GM23248 (cell line): Measurements from ENCODE around the gene NR2F1. TPM values are rescaled to one million over a fixed set of nuclear protein-coding genes. Genes with fewer than 3 reads are reported as not detected.

Source experiments
- DNase-seq: peaks from one replicate; pipeline ENCODE4 v3.0.0-alpha.2; 2015
- H2AFZ ChIP-seq: fragments of 200-600 bp; sonication (generic); 2 replicates; pipeline ENCODE4 v1.6.1; 2016; ENCODE audit warnings: antibody characterized with exemption
- H3F3A ChIP-seq: fragments of 200-600 bp; sonication (generic); 2 replicates; pipeline ENCODE4 v1.6.1; 2016; ENCODE audit warnings: mild to moderate bottlenecking, antibody characterized with exemption, mixed run types; ENCODE audit not compliant: insufficient read depth
- H3K27ac ChIP-seq: fragments of 200-600 bp; sonication (generic); 2 replicates; pipeline ENCODE4 v1.5.1; 2016; ENCODE audit warnings: mild to moderate bottlenecking
- H3K27me3 ChIP-seq: fragments of 200-600 bp; sonication (generic); replicated peaks from 2 replicates; pipeline ENCODE4 v1.6.1; 2016; ENCODE audit warnings: mild to moderate bottlenecking; ENCODE audit not compliant: insufficient read depth
- H3K36me3 ChIP-seq: fragments of 200-600 bp; sonication (generic); 2 replicates; pipeline ENCODE4 v1.6.1; 2016; ENCODE audit warnings: low read depth, mild to moderate bottlenecking
- H3K4me1 ChIP-seq: fragments of 200-600 bp; sonication (generic); 2 replicates; pipeline ENCODE4 v1.6.1; 2016; ENCODE audit warnings: mild to moderate bottlenecking; ENCODE audit not compliant: insufficient read depth
- H3K4me2 ChIP-seq: fragments of 200-600 bp; sonication (generic); one replicate; pipeline ENCODE4 v1.6.1; 2016; ENCODE audit warnings: mild to moderate bottlenecking; ENCODE audit not compliant: unreplicated experiment
- H3K4me3 ChIP-seq: fragments of 200-600 bp; sonication (generic); 2 replicates; pipeline ENCODE4 v1.5.1; 2016; ENCODE audit warnings: mild to moderate bottlenecking
- H3K79me2 ChIP-seq: fragments of 200-600 bp; sonication (generic); 2 replicates; pipeline ENCODE4 v1.6.1; 2016; ENCODE audit warnings: mild to moderate bottlenecking; ENCODE audit not compliant: insufficient read depth
- H3K9ac ChIP-seq: fragments of 200-600 bp; sonication (generic); 2 replicates; pipeline ENCODE4 v1.6.1; 2016; ENCODE audit warnings: mild to moderate bottlenecking
- H3K9me2 ChIP-seq: fragments of 200-600 bp; sonication (generic); 2 replicates; pipeline ENCODE4 v1.6.1; 2016; ENCODE audit warnings: mixed run types, mild to moderate bottlenecking, moderate library complexity; ENCODE audit not compliant: insufficient read depth
- H3K9me3 ChIP-seq: fragments of 200-600 bp; sonication (generic); one replicate; pipeline ENCODE4 v1.6.1; 2017; ENCODE audit warnings: low read depth
- H4K20me1 ChIP-seq: fragments of 200-600 bp; sonication (generic); 2 replicates; pipeline ENCODE4 v1.6.0; 2016; ENCODE audit not compliant: insufficient read depth
- EZH2 ChIP-seq: fragments of 200-600 bp; sonication (generic); IDR thresholded peaks from 2 replicates; pipeline ENCODE4 v1.6.1; 2018; ENCODE audit warnings: antibody characterized with exemption, mild to moderate bottlenecking; ENCODE audit not compliant: insufficient read depth, poor library complexity, severe bottlenecking
- EZH2phosphoT487 ChIP-seq: fragments of 200-600 bp; sonication (generic); IDR thresholded peaks from 2 replicates; pipeline ENCODE4 v1.6.1; 2018; ENCODE audit warnings: antibody characterized with exemption, moderate library complexity, mild to moderate bottlenecking, low read depth; ENCODE audit not compliant: insufficient read depth
- WGBS, 2 experiments: methylation state at CpG; one replicate each; pipeline ENCODE4 v1.1.6; 2015 to 2017; ENCODE audit warnings: low lambda C conversion rate in 2 of 2, low coverage in 1 of 2; ENCODE audit errors: missing lambda C conversion rate in 2 of 2; 5-methylcytosine and 5-hydroxymethylcytosine counted together
- in situ Hi-C: fragments of 300-500 bp; cut with MboI; formaldehyde crosslinking; loops from 2 replicates; pipeline ENCODE4 v1.15.0; 2020
- polyA plus RNA-seq: library from polyadenylated mRNA; unstranded; fragments of >200 nt; fragmentation: Nextera tagmentation; extraction: Ambion mirVana; gene quantifications from 2 replicates; pipeline ENCODE4 v1.2.1, GENCODE V29; 2016
- total RNA-seq: library from RNA; depleted of rRNA; stranded (reverse); fragments of >200 nt; shearing (Covaris generic); gene quantifications from 2 replicates; pipeline ENCODE4 v1.2.3, GENCODE V29; 2014

NR2F1 gene
- total and polyA plus RNA-seq, 2 experiments from 2014 or later: 5.6 to 14.3 TPM

DNA sequence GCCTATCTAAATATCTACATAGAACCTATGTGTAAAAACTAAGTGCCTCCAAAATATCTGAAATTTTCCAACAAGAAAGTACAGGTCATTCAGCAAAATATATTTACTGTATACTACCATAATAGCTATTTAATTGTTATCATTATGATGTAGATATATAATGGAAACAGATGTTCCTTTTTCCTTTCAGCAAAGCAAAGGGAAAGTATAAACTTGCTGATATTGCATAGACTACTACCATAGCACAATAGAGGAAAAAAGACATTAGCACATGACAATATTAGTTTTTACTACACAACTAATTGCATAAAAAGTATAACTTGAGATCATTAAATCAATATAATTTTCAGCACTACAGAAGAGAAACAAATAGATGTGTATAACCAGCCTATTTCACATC is 16.9 kb upstream of the NR2F1 start:
- in situ Hi-C loops: no loop called here
- H3K9me2 ChIP-seq: no peaks in the 10 kb centered on the region
- H2AFZ ChIP-seq: no peak overlapping the region
- no peak for DNase-seq
- H3K9me3 ChIP-seq: no peaks in the 10 kb centered on the region
- no peaks in the 10 kb centered on the region for H3K27me3 ChIP-seq
- H3K4me3 ChIP-seq: no peak overlapping the region
- peaks cover 59% of the 10 kb centered on the region for H3K79me2 ChIP-seq
- no peak overlapping the region for H3K27ac ChIP-seq
- H3K9ac ChIP-seq: no peak overlapping the region
- peaks cover 10% of the 10 kb centered on the region for H3K4me1 ChIP-seq
- TF ChIP-seq EZH2phosphoT487 (no peak), EZH2 (no peak)
- H3K36me3 ChIP-seq: peaks cover 9% of the 10 kb centered on the region
- no peak overlapping the region for H3K4me2 ChIP-seq
- 0 out of 2 replicates have a peak, but pooled peaks cover 4% of the 10 kb centered on the region for H3F3A ChIP-seq
- H4K20me1 ChIP-seq: no peaks in the 10 kb centered on the region

DNA sequence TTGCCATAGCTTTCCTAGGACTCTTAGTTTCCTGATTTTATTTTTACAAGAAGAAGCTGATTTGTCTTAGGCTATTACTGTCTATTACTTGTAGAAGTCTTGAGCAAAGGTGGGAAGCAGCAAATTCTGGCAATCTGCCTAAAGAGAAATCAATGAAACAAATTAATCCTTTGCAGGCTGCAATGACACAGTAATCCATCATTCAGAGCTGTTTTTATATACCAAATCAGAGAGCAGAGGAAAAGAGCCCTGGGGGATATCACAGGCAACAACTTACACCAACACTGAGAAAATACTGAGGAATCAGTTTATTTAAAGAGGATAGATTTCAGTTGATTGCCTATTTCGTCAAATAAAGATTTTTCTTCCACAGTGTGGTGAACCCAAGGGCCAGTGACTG is 15.6 kb upstream of the NR2F1 start:
- in situ Hi-C loops: no loop called here
- peaks cover 71% of the 10 kb centered on the region for H3K79me2 ChIP-seq
- 94 to 96% methylated on average over 1 of the region's 1 CpG for WGBS, 2 experiments

DNA sequence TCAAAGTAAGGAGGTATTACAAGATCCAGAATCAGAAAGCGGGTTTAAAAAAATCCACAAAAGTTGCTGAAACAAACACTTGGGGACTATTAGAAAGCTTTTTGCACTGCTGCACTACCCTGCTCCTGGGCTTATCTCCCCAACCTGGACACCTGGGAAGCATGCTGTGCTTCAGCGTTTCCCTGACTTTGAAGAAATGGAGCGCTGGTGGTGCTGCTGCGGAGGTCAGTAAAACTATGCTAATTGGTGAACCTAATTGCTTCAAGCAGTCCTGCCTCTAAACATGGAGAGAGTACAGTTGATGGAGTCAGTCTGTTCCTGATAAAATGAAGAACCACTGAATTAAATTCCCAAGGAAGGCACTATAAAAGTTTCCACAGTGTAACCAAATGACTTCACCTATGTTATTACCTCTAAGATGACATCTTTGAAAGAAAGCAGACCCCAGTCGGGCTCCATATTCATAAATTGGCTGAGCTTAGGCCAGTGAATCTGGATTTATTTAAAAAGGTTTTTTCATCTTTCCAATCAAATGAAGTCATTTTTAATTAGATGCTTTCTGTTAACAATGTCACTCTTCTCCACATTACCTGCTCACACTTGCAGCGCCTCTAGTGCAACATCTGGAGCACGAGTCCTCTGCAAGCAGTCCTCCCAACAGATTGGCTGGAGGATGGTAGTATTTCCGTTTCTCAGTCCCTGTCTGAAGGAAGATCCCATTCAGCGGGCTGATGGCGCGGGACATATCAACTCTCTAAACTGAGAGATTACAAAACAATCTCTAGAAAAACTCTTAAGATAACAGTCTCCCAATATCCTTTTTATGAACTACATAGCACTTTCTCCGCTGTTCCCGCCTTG is 13.5 kb upstream of the NR2F1 start:
- H3K4me1 ChIP-seq: peaks cover 5% of the 10 kb centered on the region
- H2AFZ ChIP-seq: no peak overlapping the region
- H3K4me3 ChIP-seq: no peak overlapping the region
- DNase-seq: no peak
- H3F3A ChIP-seq: no peaks in the 10 kb centered on the region
- no peaks in the 10 kb centered on the region for H3K27me3 ChIP-seq
- H3K4me2 ChIP-seq: no peak overlapping the region
- no peaks in the 10 kb centered on the region for H4K20me1 ChIP-seq
- H3K9me2 ChIP-seq: no peaks in the 10 kb centered on the region
- no peak overlapping the region for H3K9ac ChIP-seq
- H3K27ac ChIP-seq: no peak overlapping the region
- in situ Hi-C loops: no loop called here
- TF ChIP-seq EZH2phosphoT487 (no peak), EZH2 (no peak)
- no peaks in the 10 kb centered on the region for H3K36me3 ChIP-seq
- H3K9me3 ChIP-seq: no peaks in the 10 kb centered on the region
- H3K79me2 ChIP-seq: peaks cover 83% of the 10 kb centered on the region
- WGBS, 2 experiments: 95 to 96% methylated on average over 13 of the region's 13 CpGs

More for the DNA sequence above, 15.6 kb upstream of the NR2F1 start:
- Histone ChIP-seq H3K4me3 (no peak overlapping the region), H3K36me3 (peaks cover 9% of the 10 kb centered on the region), H3K4me2 (no peak overlapping the region), H3K9me2 (no peaks in the 10 kb centered on the region), H4K20me1 (no peaks in the 10 kb centered on the region), H2AFZ (no peak overlapping the region), H3K27me3 (no peaks in the 10 kb centered on the region), H3K9me3 (no peaks in the 10 kb centered on the region), H3F3A (0 out of 2 replicates have a peak, but pooled peaks cover 4% of the 10 kb centered on the region), H3K9ac (no peak overlapping the region), H3K4me1 (peaks cover 10% of the 10 kb centered on the region), H3K27ac (no peak overlapping the region)
- no peak for TF ChIP-seq EZH2phosphoT487
- no peak for TF ChIP-seq EZH2
- no peak for DNase-seq

DNA sequence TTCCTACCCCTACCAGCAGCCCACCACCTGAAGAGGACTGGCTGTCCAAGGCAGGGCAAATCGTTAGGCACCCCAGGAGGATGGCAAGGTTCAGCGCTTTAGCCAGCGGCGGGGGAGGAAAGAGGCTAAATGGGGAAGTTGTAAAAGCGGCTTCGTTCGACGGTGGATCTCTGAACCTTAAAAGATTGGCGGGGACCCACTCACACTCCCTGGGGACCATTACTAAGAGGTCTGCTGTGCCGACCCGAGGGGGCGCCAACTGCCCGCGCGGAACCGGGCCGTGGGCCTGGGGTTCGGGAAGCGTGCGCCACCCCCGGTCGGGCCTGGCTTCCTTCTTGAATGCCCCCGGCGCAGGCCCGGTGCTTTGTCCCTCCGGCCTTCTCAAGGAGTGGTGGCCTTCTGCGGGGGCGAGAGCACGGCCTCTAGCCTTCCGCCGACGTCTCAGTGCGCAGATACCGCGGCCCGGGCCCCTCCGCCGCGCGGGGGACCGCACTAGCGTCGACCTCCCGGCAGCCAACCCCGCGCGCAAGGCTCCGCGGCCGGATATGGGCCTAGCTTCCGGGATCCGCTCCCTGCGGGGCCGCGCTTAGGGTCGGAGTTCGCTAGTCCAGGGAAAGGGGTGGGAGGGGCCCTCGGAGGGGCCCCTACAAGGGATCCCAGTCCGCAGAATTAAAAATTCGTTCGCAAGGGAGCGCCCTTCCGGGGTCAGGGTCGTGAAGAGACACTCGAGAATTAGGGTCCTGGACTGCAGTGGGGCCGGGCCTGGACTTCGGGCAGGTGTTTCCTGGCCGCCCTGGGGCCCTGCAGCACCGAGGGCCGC is 12.5 kb upstream of the NR2F1 start:
- Histone ChIP-seq H3F3A (no peaks in the 10 kb centered on the region), H3K4me1 (no peaks in the 10 kb centered on the region), H3K79me2 (peaks cover 87% of the 10 kb centered on the region), H3K9ac (no peak overlapping the region), H3K9me2 (no peaks in the 10 kb centered on the region), H3K4me3 (no peak overlapping the region), H2AFZ (no peak overlapping the region), H3K9me3 (no peaks in the 10 kb centered on the region), H4K20me1 (no peaks in the 10 kb centered on the region), H3K4me2 (no peak overlapping the region), H3K36me3 (no peaks in the 10 kb centered on the region), H3K27ac (no peak overlapping the region), H3K27me3 (no peaks in the 10 kb centered on the region)
- no peak for DNase-seq
- TF ChIP-seq EZH2 (no peak), EZH2phosphoT487 (no peak)
- WGBS, 2 experiments: 46 to 48% methylated on average over 54 to 58 of the region's 70 CpGs
- in situ Hi-C loops: no loop called here
